ENCODE results near the gene ZNF564.

- no peak for TF ChIP-seq POLR2A (IDR thresholded peaks at IDR 0.05)
- TF ChIP-seq, protein P1, sequence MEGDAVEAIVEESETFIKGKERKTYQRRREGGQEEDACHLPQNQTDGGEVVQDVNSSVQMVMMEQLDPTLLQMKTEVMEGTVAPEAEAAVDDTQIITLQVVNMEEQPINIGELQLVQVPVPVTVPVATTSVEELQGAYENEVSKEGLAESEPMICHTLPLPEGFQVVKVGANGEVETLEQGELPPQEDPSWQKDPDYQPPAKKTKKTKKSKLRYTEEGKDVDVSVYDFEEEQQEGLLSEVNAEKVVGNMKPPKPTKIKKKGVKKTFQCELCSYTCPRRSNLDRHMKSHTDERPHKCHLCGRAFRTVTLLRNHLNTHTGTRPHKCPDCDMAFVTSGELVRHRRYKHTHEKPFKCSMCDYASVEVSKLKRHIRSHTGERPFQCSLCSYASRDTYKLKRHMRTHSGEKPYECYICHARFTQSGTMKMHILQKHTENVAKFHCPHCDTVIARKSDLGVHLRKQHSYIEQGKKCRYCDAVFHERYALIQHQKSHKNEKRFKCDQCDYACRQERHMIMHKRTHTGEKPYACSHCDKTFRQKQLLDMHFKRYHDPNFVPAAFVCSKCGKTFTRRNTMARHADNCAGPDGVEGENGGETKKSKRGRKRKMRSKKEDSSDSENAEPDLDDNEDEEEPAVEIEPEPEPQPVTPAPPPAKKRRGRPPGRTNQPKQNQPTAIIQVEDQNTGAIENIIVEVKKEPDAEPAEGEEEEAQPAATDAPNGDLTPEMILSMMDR (IDR thresholded peaks at IDR 0.05 in 8 of 11, conservative IDR thresholded peaks at IDR 0.05 in 3 of 11), result no peak
Measured at GRCh38 chr19:12544401-12544876, 6.8 kb downstream of the ZNF564 start.
